ENCODE data around the gene SIAH2.

GRCh38 chr3:150742141-150742523 lies 20.8 kb downstream of the SIAH2 start:
- no peak for TF ChIP-seq CTCF (IDR thresholded peaks at IDR 0.05)
- no peak for TF ChIP-seq ZFX (IDR thresholded peaks at IDR 0.05; ENCODE audit: borderline replicate concordance)
